GM23248 (cell line): Measurements from ENCODE around the gene RSPH10B2. TPM values are rescaled to one million over a fixed set of nuclear protein-coding genes. Genes with fewer than 3 reads are reported as not detected.
"Not testable (repeated sequence)": the region's sequence is repeated elsewhere in the genome, so short reads cannot be mapped to it uniquely, and the experiment has no call there.

ENCODE experiments used
- DNase-seq: peaks from one replicate; pipeline ENCODE4 v3.0.0-alpha.2; 2015
- H2AFZ ChIP-seq: fragments of 200-600 bp; sonication (generic); 2 replicates; pipeline ENCODE4 v1.6.1; 2016; ENCODE audit warnings: antibody characterized with exemption
- H3F3A ChIP-seq: fragments of 200-600 bp; sonication (generic); 2 replicates; pipeline ENCODE4 v1.6.1; 2016; ENCODE audit warnings: mild to moderate bottlenecking, antibody characterized with exemption, mixed run types; ENCODE audit not compliant: insufficient read depth
- H3K27ac ChIP-seq: fragments of 200-600 bp; sonication (generic); 2 replicates; pipeline ENCODE4 v1.5.1; 2016; ENCODE audit warnings: mild to moderate bottlenecking
- H3K27me3 ChIP-seq: fragments of 200-600 bp; sonication (generic); replicated peaks from 2 replicates; pipeline ENCODE4 v1.6.1; 2016; ENCODE audit warnings: mild to moderate bottlenecking; ENCODE audit not compliant: insufficient read depth
- H3K36me3 ChIP-seq: fragments of 200-600 bp; sonication (generic); 2 replicates; pipeline ENCODE4 v1.6.1; 2016; ENCODE audit warnings: low read depth, mild to moderate bottlenecking
- H3K4me1 ChIP-seq: fragments of 200-600 bp; sonication (generic); 2 replicates; pipeline ENCODE4 v1.6.1; 2016; ENCODE audit warnings: mild to moderate bottlenecking; ENCODE audit not compliant: insufficient read depth
- H3K4me2 ChIP-seq: fragments of 200-600 bp; sonication (generic); one replicate; pipeline ENCODE4 v1.6.1; 2016; ENCODE audit warnings: mild to moderate bottlenecking; ENCODE audit not compliant: unreplicated experiment
- H3K4me3 ChIP-seq: fragments of 200-600 bp; sonication (generic); 2 replicates; pipeline ENCODE4 v1.5.1; 2016; ENCODE audit warnings: mild to moderate bottlenecking
- H3K79me2 ChIP-seq: fragments of 200-600 bp; sonication (generic); 2 replicates; pipeline ENCODE4 v1.6.1; 2016; ENCODE audit warnings: mild to moderate bottlenecking; ENCODE audit not compliant: insufficient read depth
- H3K9ac ChIP-seq: fragments of 200-600 bp; sonication (generic); 2 replicates; pipeline ENCODE4 v1.6.1; 2016; ENCODE audit warnings: mild to moderate bottlenecking
- H3K9me2 ChIP-seq: fragments of 200-600 bp; sonication (generic); 2 replicates; pipeline ENCODE4 v1.6.1; 2016; ENCODE audit warnings: mixed run types, mild to moderate bottlenecking, moderate library complexity; ENCODE audit not compliant: insufficient read depth
- H3K9me3 ChIP-seq: fragments of 200-600 bp; sonication (generic); one replicate; pipeline ENCODE4 v1.6.1; 2017; ENCODE audit warnings: low read depth
- H4K20me1 ChIP-seq: fragments of 200-600 bp; sonication (generic); 2 replicates; pipeline ENCODE4 v1.6.0; 2016; ENCODE audit not compliant: insufficient read depth
- EZH2 ChIP-seq: fragments of 200-600 bp; sonication (generic); IDR thresholded peaks from 2 replicates; pipeline ENCODE4 v1.6.1; 2018; ENCODE audit warnings: antibody characterized with exemption, mild to moderate bottlenecking; ENCODE audit not compliant: insufficient read depth, poor library complexity, severe bottlenecking
- EZH2phosphoT487 ChIP-seq: fragments of 200-600 bp; sonication (generic); IDR thresholded peaks from 2 replicates; pipeline ENCODE4 v1.6.1; 2018; ENCODE audit warnings: antibody characterized with exemption, moderate library complexity, mild to moderate bottlenecking, low read depth; ENCODE audit not compliant: insufficient read depth
- WGBS, 2 experiments: methylation state at CpG; one replicate each; pipeline ENCODE4 v1.1.6; 2015 to 2017; ENCODE audit warnings: low lambda C conversion rate in 2 of 2, low coverage in 1 of 2; ENCODE audit errors: missing lambda C conversion rate in 2 of 2; 5-methylcytosine and 5-hydroxymethylcytosine counted together
- in situ Hi-C: fragments of 300-500 bp; cut with MboI; formaldehyde crosslinking; loops from 2 replicates; pipeline ENCODE4 v1.15.0; 2020
- polyA plus RNA-seq: library from polyadenylated mRNA; unstranded; fragments of >200 nt; fragmentation: Nextera tagmentation; extraction: Ambion mirVana; gene quantifications from 2 replicates; pipeline ENCODE4 v1.2.1, GENCODE V29; 2016
- total RNA-seq: library from RNA; depleted of rRNA; stranded (reverse); fragments of >200 nt; shearing (Covaris generic); gene quantifications from 2 replicates; pipeline ENCODE4 v1.2.3, GENCODE V29; 2014

The RSPH10B2 gene
- total and polyA plus RNA-seq, 2 experiments from 2014 or later = not detected

DNA sequence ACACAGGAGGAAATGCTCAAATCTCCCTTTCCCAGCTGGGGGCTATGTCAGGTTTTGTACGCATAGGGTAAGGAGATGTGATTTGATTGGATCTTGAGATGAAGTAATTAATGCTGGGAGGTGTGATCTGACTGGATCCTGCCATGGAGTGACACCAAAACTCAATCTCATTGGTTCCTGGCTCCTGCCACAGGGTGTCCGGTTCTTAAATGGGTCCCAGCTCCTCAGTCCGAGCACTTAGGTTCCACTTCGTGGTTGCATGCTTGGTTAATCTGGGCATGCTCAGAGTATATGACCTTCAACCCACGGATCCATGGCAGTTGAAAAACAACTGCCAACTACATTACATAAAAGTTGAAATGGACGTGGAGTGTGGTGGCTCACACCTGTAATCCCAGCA is 44.1 kb upstream of the RSPH10B2 start:
- Histone ChIP-seq H3K9me2 (no peaks in the 10 kb centered on the region), H3K79me2 (peaks cover 18% of the 10 kb centered on the region), H3F3A (peaks cover 8% of the 10 kb centered on the region), H3K4me1 (0 out of 2 replicates have a peak, but pooled peaks cover 9% of the 10 kb centered on the region), H3K27ac (no peak overlapping the region), H2AFZ (no peak overlapping the region), H4K20me1 (no peaks in the 10 kb centered on the region), H3K4me3 (no peak overlapping the region), H3K4me2 (no peak overlapping the region), H3K9ac (no peak overlapping the region), H3K9me3 (no peaks in the 10 kb centered on the region), H3K36me3 (peaks cover 5% of the 10 kb centered on the region; the same call in 1 of the 2 replicates), H3K27me3 (no peaks in the 10 kb centered on the region)
- no peak for TF ChIP-seq EZH2phosphoT487
- no peak for TF ChIP-seq EZH2
- in situ Hi-C loops = no loop called here
- no peak for DNase-seq
- 52 to 56% methylated on average over 6 of the region's 6 CpGs for WGBS, 2 experiments

DNA sequence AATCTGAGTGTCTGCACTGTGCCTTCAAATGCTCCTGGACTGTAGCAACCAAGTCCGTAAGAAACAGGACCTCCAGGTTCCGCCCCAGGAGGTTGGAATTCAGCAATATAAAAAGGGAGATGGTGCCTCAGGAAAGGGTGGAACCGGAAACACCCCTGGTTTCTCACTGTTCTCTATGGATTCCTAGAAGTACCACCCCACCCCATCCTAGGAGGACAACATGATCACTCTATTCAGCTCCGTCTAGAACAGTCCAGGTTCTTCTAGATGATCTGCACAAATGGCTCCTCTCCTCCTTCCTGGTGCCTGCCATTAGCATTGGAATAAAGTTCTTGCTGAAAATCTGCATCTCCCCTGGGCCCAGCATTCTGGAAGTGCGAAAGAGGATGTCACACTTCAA is 39.5 kb upstream of the RSPH10B2 start:
- Histone ChIP-seq H3K9me3 (no peaks in the 10 kb centered on the region), H3K4me2 (no peak overlapping the region), H2AFZ (no peak overlapping the region), H3K36me3 (no peaks in the 10 kb centered on the region), H3K27me3 (no peaks in the 10 kb centered on the region), H4K20me1 (no peaks in the 10 kb centered on the region), H3K9me2 (no peaks in the 10 kb centered on the region), H3K4me3 (no peak overlapping the region), H3K79me2 (no peaks in the 10 kb centered on the region), H3K4me1 (no peaks in the 10 kb centered on the region), H3K27ac (no peak overlapping the region), H3K9ac (no peak overlapping the region), H3F3A (no peaks in the 10 kb centered on the region)
- 57% methylated on average over 5 of the region's 5 CpGs for WGBS, 2 experiments
- in situ Hi-C loops = no loop called here
- TF ChIP-seq EZH2 (no peak), EZH2phosphoT487 (no peak)
- DNase-seq = no peak

GRCh38 chr7:6715898-6716297 is 38.0 kb upstream of the RSPH10B2 start:
- H2AFZ ChIP-seq, H4K20me1 ChIP-seq, H3K9ac ChIP-seq, in situ Hi-C loops, H3K79me2 ChIP-seq, H3K9me2 ChIP-seq, DNase-seq, H3K27ac ChIP-seq, H3K4me1 ChIP-seq, H3K4me2 ChIP-seq, H3K9me3 ChIP-seq, H3F3A ChIP-seq, H3K4me3 ChIP-seq, H3K27me3 ChIP-seq, H3K36me3 ChIP-seq: not testable (repeated sequence)
- WGBS, 2 experiments = 54 to 61% methylated on average over 9 of the region's 9 CpGs

DNA sequence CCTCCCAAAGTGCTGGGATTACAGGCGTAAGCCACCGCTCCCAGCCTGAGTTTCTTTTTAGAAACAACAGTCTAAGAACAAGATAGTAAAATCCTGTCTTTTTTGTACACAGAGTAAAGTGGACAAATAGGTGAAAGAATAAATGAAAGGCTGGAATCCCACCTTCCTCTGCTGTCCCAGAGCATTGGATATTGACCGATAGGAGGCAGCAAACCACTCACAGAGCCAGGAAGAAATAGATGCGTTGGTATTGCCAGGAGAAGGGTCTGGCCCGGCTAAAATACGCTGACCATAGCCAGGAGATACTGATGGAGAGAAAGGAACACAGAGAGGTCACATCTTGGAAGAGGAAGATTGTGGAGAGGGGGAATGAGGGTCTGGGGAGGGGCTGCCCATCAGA is 35.8 kb upstream of the RSPH10B2 start:
- Histone ChIP-seq H3K9ac (no peak overlapping the region), H2AFZ (no peak overlapping the region), H4K20me1 (no peaks in the 10 kb centered on the region), H3K9me2 (no peaks in the 10 kb centered on the region), H3K27ac (no peak overlapping the region), H3K79me2 (no peaks in the 10 kb centered on the region), H3K4me2 (no peak overlapping the region), H3K4me1 (no peaks in the 10 kb centered on the region), H3K4me3 (no peak overlapping the region), H3K9me3 (no peaks in the 10 kb centered on the region), H3F3A (no peaks in the 10 kb centered on the region), H3K27me3 (no peaks in the 10 kb centered on the region), H3K36me3 (no peaks in the 10 kb centered on the region)
- DNase-seq = no peak
- in situ Hi-C loops = no loop called here
- TF ChIP-seq EZH2 = no peak
- no peak for TF ChIP-seq EZH2phosphoT487
- WGBS, 2 experiments = 34 to 44% methylated on average over 6 of the region's 6 CpGs

- H3K27me3 ChIP-seq, H3K9ac ChIP-seq, H3K9me2 ChIP-seq, in situ Hi-C loops, H3K27ac ChIP-seq, H3K4me1 ChIP-seq, H3K4me2 ChIP-seq, H3K4me3 ChIP-seq, H3K9me3 ChIP-seq, H4K20me1 ChIP-seq, H2AFZ ChIP-seq, H3F3A ChIP-seq, H3K36me3 ChIP-seq, DNase-seq, H3K79me2 ChIP-seq: not testable (repeated sequence)
- WGBS, 2 experiments = 52 to 65% methylated on average over 4 of the region's 4 CpGs
These were observed 29.6 kb upstream of the RSPH10B2 start for GRCh38 chr7:6724351-6724750.
